Activated CD8-positive, alpha-beta memory T cell treated with anti-CD3 and anti-CD28 coated beads, Interleukin-2, amount 50 U/mL, for 48 hours (primary cell): ENCODE measurements around the gene FUT2.
"Not testable (repeated sequence)": the region's sequence is repeated elsewhere in the genome, so short reads cannot be mapped to it uniquely, and the experiment has no call there.

Experiments used
- DNase-seq: peaks from one replicate; pipeline ENCODE4 v3.0.0-alpha.2; 2020

Gene FUT2

DNA sequence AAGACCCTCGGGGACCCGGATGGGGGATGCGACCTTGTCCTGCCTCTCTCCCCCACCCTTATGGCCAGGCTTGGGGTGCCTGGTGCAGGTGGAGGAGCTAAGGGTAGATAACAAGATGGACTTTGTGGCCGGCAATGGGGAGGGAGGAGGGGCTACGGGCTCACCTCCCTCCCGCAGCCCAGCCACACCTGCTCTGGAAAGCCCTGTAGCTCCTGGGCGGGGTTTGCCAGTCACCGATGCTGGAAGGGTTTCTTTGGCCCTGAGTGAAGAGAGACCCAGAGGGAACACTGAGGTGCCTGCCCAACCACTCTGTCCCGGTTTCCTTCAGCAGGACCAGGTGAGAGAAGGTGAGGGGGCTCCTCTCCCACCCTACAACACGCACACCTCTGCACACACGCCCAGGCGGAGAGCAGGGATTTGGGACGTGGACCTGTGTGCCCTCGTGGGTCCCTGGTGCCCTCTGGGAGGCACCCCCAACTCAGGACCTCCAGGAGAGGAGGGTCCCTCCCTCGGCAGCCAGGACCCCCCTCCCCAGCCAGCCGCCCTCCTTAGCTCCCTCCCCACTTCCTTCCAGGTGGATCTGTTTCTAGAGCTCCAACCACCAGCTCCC, at the start of gene FUT2:
TSS of gene FUT2 (plus strand) at position 229 of the 610 bp plus-strand sequence. CDS start 6,986 bp downstream, outside the sequence.
- DNase-seq: no peak

DNA sequence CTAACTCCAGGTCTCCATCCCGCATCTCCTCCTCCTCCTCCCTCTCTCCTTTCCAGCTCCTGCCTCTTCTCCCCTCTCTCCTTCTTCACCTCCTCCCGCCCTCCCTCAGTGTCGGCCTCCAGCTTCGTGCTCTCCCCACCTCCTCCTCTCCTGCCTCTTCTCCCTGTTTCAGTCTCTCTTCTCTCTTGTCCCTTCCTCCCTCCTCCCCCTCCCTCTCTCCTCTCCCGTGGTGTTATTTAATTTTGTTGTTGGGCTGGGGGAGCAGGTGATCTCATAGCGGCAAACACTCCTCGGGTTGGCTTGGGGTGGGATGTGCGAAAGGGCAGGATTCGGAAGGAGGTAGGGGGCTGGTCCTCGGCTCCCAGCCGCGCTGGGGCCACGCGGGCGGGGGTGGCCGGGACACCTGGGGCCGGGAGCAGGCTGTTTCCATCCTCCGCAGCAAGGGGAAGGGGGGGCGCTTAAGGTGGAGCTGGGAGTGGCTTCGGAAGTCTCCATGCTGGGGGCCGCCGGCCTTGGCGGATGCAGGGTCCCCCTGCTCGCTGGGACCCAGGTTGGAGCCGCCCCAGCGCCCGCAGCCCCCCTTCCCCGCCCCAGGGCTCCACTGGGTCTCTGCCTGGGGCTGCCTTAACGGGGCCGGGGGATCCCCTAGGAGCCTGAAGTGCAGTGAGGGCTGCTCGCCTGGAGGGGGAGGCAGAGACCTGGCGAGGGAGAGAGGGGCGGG, 49.6 kb upstream of the FUT2 start, which contains the start of gene CA11:
TSS of gene CA11 (minus strand) at position 187 of the 721 bp plus-strand sequence. CDS start 555 bp downstream, outside the sequence.
- DNase-seq: peak; percentile 91

DNA sequence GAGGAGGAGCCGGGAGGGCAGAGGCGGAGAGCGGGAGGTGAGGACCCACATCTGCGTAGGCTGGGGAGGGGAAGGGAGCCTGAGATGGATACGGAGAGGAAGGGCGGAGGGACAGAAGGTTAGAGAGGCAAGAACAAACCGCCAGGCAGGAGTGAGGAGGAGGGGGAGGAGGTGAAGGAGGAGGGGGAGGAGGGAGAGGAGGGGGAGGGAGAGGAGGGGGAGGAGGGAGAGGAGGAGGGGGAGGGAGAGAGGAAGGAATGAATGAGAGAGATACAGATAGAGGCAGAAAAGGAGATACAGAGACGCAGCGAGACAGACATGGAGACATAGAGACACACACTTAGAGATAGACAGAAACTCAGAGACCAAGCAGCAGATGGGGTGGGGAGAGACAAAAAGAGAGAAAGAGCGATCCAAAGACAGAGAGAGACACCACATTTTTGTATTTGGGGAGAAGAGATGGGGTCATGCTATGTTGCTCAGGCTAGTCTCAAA, 49.0 kb upstream of the FUT2 start:
- no peak for DNase-seq

DNA sequence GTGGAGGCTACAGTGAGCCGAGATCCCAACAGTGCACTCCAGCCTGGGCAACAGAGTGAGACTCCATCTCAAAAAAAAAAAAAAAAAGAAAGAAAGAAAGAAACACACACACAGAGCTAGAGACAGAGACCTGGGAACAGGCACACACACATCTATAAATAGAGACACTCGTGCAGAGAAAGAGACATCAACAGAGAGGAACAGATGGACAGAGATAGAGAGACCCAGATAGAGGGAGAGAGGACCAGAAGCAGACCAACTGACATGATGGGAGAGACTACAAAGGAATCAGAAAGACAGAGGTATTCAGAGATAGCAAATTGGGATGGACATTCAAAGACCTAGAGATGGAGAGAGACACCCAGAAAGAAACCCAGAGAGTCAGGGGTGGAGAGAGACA, 47.6 kb upstream of the FUT2 start:
- no peak for DNase-seq

DNA sequence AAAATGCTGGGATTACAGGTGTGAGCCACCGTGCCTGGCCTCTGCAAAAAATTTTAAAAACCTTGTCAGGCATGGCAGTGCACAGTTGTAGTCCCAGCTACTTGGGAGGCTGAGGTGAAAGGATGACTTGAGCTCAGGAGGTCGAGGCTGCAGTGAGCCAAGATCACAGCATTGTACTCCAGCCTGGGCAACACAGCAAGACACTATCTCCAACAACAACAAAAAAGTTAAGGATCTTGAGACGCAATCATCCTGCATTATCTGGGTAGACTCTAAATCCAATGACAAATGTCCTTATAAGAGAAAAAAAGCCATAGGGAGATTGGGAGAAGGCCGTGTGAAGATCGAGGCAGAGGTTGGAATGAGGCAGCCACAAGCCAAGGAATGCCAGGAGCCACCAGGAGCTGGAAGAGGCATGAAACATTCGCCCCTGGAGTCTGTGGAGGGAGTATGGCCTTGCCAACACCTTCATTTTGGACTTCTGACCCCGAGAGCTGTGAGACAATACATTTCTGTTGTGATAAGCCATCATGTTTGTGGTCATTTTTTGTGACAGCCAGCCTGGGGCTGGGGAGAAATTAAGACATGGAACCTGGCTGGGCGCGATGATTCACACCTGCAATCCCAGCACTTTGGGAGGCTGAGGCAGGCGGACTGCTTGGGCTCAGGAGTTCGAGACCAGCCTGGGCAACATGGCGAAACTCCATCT, 44.6 kb upstream of the FUT2 start:
- DNase-seq: no peak

- no peak for DNase-seq
Measured at GRCh38 chr19:48651683-48652048, 44.1 kb upstream of the FUT2 start.

DNA sequence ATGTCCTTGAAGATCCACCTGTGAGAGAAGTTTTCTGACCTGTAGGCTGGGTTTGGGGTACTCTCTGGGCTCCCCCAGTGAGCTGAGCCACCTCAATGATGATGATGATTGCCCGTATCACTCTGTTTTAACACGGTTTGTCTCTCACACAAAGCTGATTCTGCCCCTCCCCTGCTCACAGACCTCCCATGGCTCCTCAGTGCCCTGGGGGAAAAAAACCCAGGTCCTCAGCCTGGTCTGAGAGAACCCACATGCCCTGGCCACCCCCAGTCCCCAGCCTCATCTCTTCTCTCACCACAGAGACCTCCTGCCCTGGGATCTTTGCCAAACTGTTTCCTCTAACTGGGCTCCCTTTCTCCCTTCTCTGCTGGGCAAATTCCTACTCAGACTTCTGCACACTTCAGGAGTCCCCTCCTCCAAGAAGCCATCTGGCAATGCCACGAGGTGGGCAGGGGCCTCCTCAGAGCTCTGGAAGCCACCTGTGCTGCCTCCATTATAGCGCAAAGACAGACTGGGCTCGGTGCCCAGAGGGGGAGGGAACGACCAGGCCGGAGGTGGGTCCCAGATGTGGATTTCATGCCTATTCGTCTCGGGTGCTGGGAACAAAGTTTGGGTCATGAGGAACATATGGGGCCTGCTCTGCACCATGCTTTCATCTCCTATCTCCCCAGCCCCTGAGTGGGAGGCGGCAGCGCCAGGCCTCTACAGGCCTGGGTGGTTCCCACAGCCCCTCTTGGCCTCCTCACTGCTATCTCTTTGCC, 41.3 kb upstream of the FUT2 start:
- DNase-seq: no peak

GRCh38 chr19:48656840-48657474, 38.8 kb upstream of the FUT2 start:
- no peak for DNase-seq

- not testable (repeated sequence) for DNase-seq
Measured at GRCh38 chr19:48657828-48658227, 37.9 kb upstream of the FUT2 start.

GRCh38 chr19:48658483-48658882, 37.3 kb upstream of the FUT2 start:
- DNase-seq: no peak

DNA sequence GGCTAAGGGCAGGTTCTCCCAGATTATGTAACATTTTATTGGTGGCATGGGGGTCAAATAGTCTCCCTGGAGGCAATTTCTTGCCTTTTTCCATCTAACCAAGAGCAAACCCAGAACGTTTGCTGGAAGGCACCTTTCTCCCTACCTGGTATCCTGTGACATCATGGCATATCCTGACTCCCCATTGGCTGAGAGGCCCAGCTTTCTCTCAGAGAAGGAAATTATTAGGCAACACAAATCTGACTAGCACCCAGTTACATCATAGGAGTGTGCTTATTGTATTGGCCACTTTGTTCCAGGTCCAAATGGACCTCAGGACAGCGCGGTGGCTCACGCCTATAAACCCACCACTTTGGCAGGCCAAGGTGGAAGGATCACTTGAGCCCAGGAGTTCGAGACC, 36.0 kb upstream of the FUT2 start:
- no peak for DNase-seq

GRCh38 chr19:48660852-48661710, 34.7 kb upstream of the FUT2 start:
- DNase-seq: peak; percentile 89

DNA sequence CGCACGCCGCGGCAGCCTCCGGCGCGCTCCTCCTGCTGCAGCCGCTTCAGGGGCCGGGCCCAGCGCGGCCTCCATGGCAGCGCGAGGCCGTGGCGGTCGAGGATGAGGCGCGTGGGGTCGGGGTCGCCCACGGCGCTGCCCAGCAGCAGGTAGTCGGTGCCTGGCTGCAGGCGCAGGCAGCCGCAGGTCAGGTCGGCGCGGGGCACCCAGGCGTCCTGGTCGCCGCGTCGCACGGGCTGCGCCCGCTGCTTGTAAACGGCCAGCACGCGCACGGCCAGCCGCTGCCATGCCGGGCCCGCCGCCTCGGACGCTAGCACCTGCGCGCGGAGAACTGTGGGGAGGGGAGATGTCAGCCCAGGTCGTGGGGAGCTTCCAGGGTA, 34.1 kb upstream of the FUT2 start:
- no peak for DNase-seq

- DNase-seq: no peak
Measured at GRCh38 chr19:48663667-48664066, 32.1 kb upstream of the FUT2 start.

- no peak for DNase-seq
Measured at GRCh38 chr19:48664476-48664875, 31.3 kb upstream of the FUT2 start.

DNA sequence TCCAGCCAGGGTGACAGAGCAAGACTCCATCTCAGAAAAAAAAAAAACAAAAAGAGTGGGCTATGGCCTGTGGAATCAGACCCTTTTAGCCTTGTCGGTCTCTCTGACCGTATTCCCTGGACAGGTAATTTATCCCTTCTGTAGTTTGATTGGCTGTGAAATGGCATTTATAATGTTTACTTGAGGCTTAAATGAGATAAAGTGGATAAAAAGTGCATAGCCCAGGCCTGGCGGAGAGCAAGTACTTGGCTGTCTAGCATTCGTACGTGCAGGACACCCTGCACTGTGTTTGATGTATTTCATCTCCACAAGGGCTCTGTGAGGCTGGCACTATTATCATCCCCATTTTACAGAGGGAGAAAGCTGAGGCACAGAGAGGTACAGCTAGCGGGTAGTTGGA, 30.0 kb upstream of the FUT2 start:
- no peak for DNase-seq

- DNase-seq: no peak
Measured at GRCh38 chr19:48668332-48668731, 27.4 kb upstream of the FUT2 start.

GRCh38 chr19:48668761-48669160, 27.0 kb upstream of the FUT2 start:
- no peak for DNase-seq

- DNase-seq: no peak
Measured at GRCh38 chr19:48669903-48670668, 25.7 kb upstream of the FUT2 start.

GRCh38 chr19:48670699-48671445, 24.9 kb upstream of the FUT2 start:
- DNase-seq: no peak
